K562 (cell line): ENCODE measurements around the gene TUFM. TPM values are rescaled to one million over a fixed set of nuclear protein-coding genes. Genes with fewer than 3 reads are reported as not detected.

Experiments used
- ATAC-seq: fragments of 200-7000 bp; cut with Tn5 transposase; 3 replicates; pipeline ENCODE4 v1.9.1; 2020; ENCODE audit warnings: moderate library complexity
- BruUV-seq: library from RNA; stranded (reverse); fragments of 400-500 nt; replicated peaks from 2 replicates; lab custom pipeline; 2021; lab: Mats Ljungman, UMichigan
- CTCF ChIA-PET: fragments of 300-600 bp; formaldehyde crosslinking; extraction: SDS; loops from one replicate; lab custom pipeline; 2021; ENCODE audit warnings: low intra/inter-chr PET ratio; lab: Yijun Ruan, JAX
- POLR2A ChIA-PET: fragments of 300-600, 350-650 bp; sonication (Branson Sonifier 250); formaldehyde crosslinking; extraction: SDS; loops from one replicate; lab custom pipeline; 2021; ENCODE audit warnings: antibody characterized with exemption, inconsistent platforms; lab: Yijun Ruan, JAX
- DNase-seq, 4 experiments: peaks; one replicate each; pipeline versions ENCODE4 v3.0.0 to v3.0.0-alpha.2; 2011 to 2018; ENCODE audit warnings: low spot score in 3 of 4, mixed read lengths in 3 of 4; ENCODE audit errors: extremely low read depth in 1 of 4
- FAIRE-seq: peaks from 2 replicates; lab custom pipeline; 2011; peaks lifted over from hg19 to GRCh38; lab: Jason Lieb, UNC
- H2AFZ ChIP-seq: 2 replicates; pipeline ENCODE4 v1.6.0; 2011; ENCODE audit warnings: low read depth, low read length, control low read depth, inconsistent platforms
- H3K27ac ChIP-seq: fragments of 200-600 bp; 3 replicates; pipeline ENCODE4 v1.8.0; 2011; ENCODE audit warnings: low read depth, mild to moderate bottlenecking, control low read depth, inconsistent platforms, low read length, moderate library complexity, mixed read lengths; ENCODE audit errors: extremely low read depth
- H3K27me3 ChIP-seq, 2 experiments: fragments of 300-600 bp in 1 of 2; 2 replicates in 1 of 2; 3 replicates in 1 of 2; pipeline versions ENCODE4 v1.6.0 to v1.8.0; 2011; ENCODE audit warnings: inconsistent platforms in 2 of 2, low read length in 2 of 2, mild to moderate bottlenecking in 1 of 2, mixed read lengths in 1 of 2, moderate library complexity in 1 of 2; ENCODE audit not compliant: control insufficient read depth in 2 of 2, insufficient read depth in 2 of 2
- H3K36me3 ChIP-seq: fragments of 300-600 bp; 3 replicates; pipeline ENCODE4 v1.8.0; 2011; ENCODE audit warnings: mild to moderate bottlenecking, low read length, inconsistent platforms; ENCODE audit not compliant: control insufficient read depth, insufficient read depth
- H3K4me1 ChIP-seq, 2 experiments: fragments of 200-600 bp in 1 of 2; replicated peaks in 1 of 2; 2 replicates in 1 of 2; 3 replicates in 1 of 2; pipeline versions ENCODE4 v1.5.1 to v1.8.0; 2011; ENCODE audit warnings: inconsistent platforms in 2 of 2, low read length in 2 of 2, mild to moderate bottlenecking in 1 of 2, mixed read lengths in 1 of 2, moderate library complexity in 1 of 2; ENCODE audit not compliant: control insufficient read depth in 2 of 2, insufficient read depth in 2 of 2
- H3K4me2 ChIP-seq: 2 replicates; pipeline ENCODE4 v1.6.1; 2011; ENCODE audit warnings: low read length, control low read depth, inconsistent platforms, mixed read lengths; ENCODE audit not compliant: insufficient read depth
- H3K4me3 ChIP-seq: fragments of 200-600 bp; sonication (generic), shearing (Covaris generic); 2 replicates; pipeline ENCODE4 v1.5.1; 2016; ENCODE audit warnings: control low read depth, inconsistent platforms
- H3K79me2 ChIP-seq: fragments of 200-600 bp; 3 replicates; pipeline ENCODE4 v1.8.0; 2011; ENCODE audit warnings: low read length, inconsistent platforms; ENCODE audit not compliant: control insufficient read depth, insufficient read depth
- H3K9ac ChIP-seq, 2 experiments: 2 replicates each; pipeline versions ENCODE4 v1.6.0 to v1.6.1; 2011; ENCODE audit warnings: low read depth in 2 of 2, low read length in 2 of 2, control low read depth in 1 of 2, inconsistent platforms in 1 of 2, mild to moderate bottlenecking in 1 of 2, mixed read lengths in 1 of 2; ENCODE audit not compliant: insufficient read depth in 1 of 2
- H3K9me1 ChIP-seq: one replicate; pipeline ENCODE4 v1.6.0; 2011; ENCODE audit warnings: inconsistent platforms, mild to moderate bottlenecking, low read length, moderate library complexity; ENCODE audit not compliant: control insufficient read depth, insufficient read depth
- H3K9me3 ChIP-seq: replicated peaks from 2 replicates; pipeline ENCODE4 v1.5.1; 2011; ENCODE audit warnings: low read depth, low read length, inconsistent platforms; ENCODE audit not compliant: control insufficient read depth, insufficient read depth
- H4K20me1 ChIP-seq: replicated peaks from 2 replicates; pipeline ENCODE4 v1.6.1; 2011; ENCODE audit warnings: low read length, inconsistent platforms, mixed read lengths; ENCODE audit not compliant: control insufficient read depth, insufficient read depth
- NR2C2 ChIP-seq, 2 experiments: fragments of 200-800 bp in 1 of 2; sonication (Bioruptor generic) in 1 of 2; sonication (generic) in 1 of 2; formaldehyde crosslinking in 1 of 2; IDR thresholded peaks; 2 replicates each; pipeline versions ENCODE4 v1.6.1 to v1.8.0; 2016 to 2022; ENCODE audit warnings: mild to moderate bottlenecking in 1 of 2, missing compliant biosample characterization in 1 of 2, missing genetic modification characterization in 1 of 2, missing genetic modification reagents in 1 of 2
- SAFB ChIP-seq: fragments of 200-400 bp; formaldehyde crosslinking; IDR thresholded peaks from 2 replicates; pipeline ENCODE4 v1.6.1; 2017; ENCODE audit warnings: low read depth, low read length, borderline replicate concordance
- SIN3A ChIP-seq, 2 experiments: fragments of 150-350 bp in 1 of 2; IDR thresholded peaks; 2 replicates each; pipeline ENCODE4 v1.6.1; 2011 to 2016; ENCODE audit warnings: borderline replicate concordance in 2 of 2, low read depth in 2 of 2, low read length in 2 of 2, mild to moderate bottlenecking in 2 of 2, moderate library complexity in 2 of 2; ENCODE audit not compliant: control insufficient read depth in 1 of 2
- whole genome bisulfite sequencing: fragments of 100-300 bp; shearing (Covaris generic); methylation state at CpG from one replicate; pipeline ENCODE4 v1.1.6; 2016; ENCODE audit warnings: low coverage, mixed read lengths; ENCODE audit not compliant: insufficient coverage; ENCODE audit errors: missing lambda C conversion rate; 5-methylcytosine and 5-hydroxymethylcytosine counted together
- in situ Hi-C: fragments of 300-500 bp; cut with MboI; formaldehyde crosslinking; loops from 4 replicates; pipeline ENCODE4 v1.15.0; 2018; ENCODE audit warnings: inconsistent platforms, mixed read lengths
- intact Hi-C: fragments of 100-400 bp; cut with micrococcal nuclease; formaldehyde crosslinking; loops from 2 replicates; pipeline ENCODE4 v1.14.2; 2022
- polyA plus RNA-seq, 8 experiments: library from polyadenylated mRNA; depleted of rRNA in 4 of 8; stranded (reverse) in 5 of 8; unstranded in 3 of 8; fragments of >200 nt; fragmentation: Nextera tagmentation in 2 of 8; fragmentation: Illumina TruSeq in 1 of 8; extraction: Ambion mirVana in 2 of 8; extraction: Trizol in 1 of 8; gene quantifications; 2 replicates each; pipeline versions ENCODE4 v1.2.1 to v1.2.3, GENCODE V29; 2011 to 2014; ENCODE audit warnings: inconsistent platforms in 1 of 8, missing spikeins in 1 of 8
- total RNA-seq, 7 experiments: library from RNA; depleted of rRNA in 6 of 7; stranded (reverse); fragments of >200 nt in 6 of 7; fragmentation: Illumina TruSeq in 2 of 7; extraction: Trizol in 2 of 7; gene quantifications; 2 replicates each; pipeline versions ENCODE4 v1.2.1 to v1.2.3, GENCODE V29; 2011 to 2021; ENCODE audit warnings: low replicate concordance in 1 of 7
- TF ChIP-seq, protein P1 (sequence below): sonication (generic); formaldehyde crosslinking; IDR thresholded peaks from 2 replicates; pipeline ENCODE4 v1.8.0; 2022; ENCODE audit warnings: mild to moderate bottlenecking, missing genetic modification reagents, borderline replicate concordance

TUFM gene
- total and polyA plus RNA-seq, 9 of the 15 experiments (the other 6 are each of a cell fraction or from before 2014, with no cell fraction given) = 34.1 to 434 (median 256) TPM

DNA sequence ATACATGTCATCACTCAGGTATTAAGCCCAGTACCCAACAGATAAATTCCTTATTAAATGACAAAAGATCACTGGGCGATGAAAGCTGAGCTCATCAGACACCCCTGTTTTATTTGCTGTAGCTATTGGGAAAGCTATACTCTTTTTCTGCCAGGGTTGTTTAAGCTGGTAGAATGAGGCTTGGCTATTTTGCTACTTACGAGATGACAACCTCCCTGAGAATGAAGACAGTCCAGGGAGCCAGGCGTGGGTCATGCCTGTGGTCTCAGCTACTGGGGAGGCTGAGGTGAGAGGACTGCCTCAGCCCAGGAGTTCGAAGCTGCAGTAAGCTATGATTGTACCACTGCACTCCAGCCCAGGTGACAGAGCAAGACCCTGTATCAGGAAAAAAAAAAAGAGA, 13.2 kb upstream of the TUFM start:
- WGBS = 90% methylated on average over 4 of the region's 4 CpGs
- intact Hi-C loops = no loop called here
- Histone ChIP-seq H3K4me2 (no peak overlapping the region), H3K9me1 (no peaks in the 10 kb centered on the region), H3K27ac (no peak overlapping the region), H3K79me2 (peaks cover 27% of the 10 kb centered on the region), H3K4me1 (peaks cover 6 to 12% of the 10 kb centered on the region in 2 experiments), H2AFZ (no peak overlapping the region), H3K4me3 (no peak overlapping the region), H3K36me3 (no peaks in the 10 kb centered on the region), H3K9me3 (no peaks in the 10 kb centered on the region), H3K9ac (no peak overlapping the region), H4K20me1 (peaks cover 3% of the 10 kb centered on the region; the same call in 1 of the 2 replicates), H3K27me3 (no peaks in the 10 kb centered on the region)
- ChIA-PET POLR2A (interaction anchor here (0.7 to 4.0 kb wide), 3 partner anchors 10 to 84 kb away, joined by 4 to 16 read pairs (median 14); partner anchors contain the start of gene TUFM), CTCF (no interaction called here)
- no peak for DNase-seq
- in situ Hi-C loops = no loop called here
- no peak for FAIRE-seq
- ATAC-seq = no peak
- no peak for TF ChIP-seq SAFB
- no peak for TF ChIP-seq SIN3A (IDR thresholded peaks at IDR 0.05; ENCODE audit: borderline replicate concordance in 2 of 2, control insufficient read depth in 1 of 2, low read depth in 2 of 2, low read length in 2 of 2)
- no peak for TF ChIP-seq NR2C2 (CRISPR knock-in tag; IDR thresholded peaks at IDR 0.05)
- TF ChIP-seq NR2C2 (tag; IDR thresholded peaks at IDR 0.05) = no peak
- TF ChIP-seq, protein P1, sequence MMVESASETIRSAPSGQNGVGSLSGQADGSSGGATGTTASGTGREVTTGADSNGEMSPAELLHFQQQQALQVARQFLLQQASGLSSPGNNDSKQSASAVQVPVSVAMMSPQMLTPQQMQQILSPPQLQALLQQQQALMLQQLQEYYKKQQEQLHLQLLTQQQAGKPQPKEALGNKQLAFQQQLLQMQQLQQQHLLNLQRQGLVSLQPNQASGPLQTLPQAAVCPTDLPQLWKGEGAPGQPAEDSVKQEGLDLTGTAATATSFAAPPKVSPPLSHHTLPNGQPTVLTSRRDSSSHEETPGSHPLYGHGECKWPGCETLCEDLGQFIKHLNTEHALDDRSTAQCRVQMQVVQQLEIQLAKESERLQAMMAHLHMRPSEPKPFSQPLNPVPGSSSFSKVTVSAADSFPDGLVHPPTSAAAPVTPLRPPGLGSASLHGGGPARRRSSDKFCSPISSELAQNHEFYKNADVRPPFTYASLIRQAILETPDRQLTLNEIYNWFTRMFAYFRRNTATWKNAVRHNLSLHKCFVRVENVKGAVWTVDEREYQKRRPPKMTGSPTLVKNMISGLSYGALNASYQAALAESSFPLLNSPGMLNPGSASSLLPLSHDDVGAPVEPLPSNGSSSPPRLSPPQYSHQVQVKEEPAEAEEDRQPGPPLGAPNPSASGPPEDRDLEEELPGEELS (CRISPR knock-in tag) = no peak
- BruUV-seq = no TSS peak
